Vagina (tissue), 2 donors: ENCODE results near the gene PBXIP1.

Source experiments
- POLR2A ChIP-seq, 2 donors: fragments of 450-650 bp; IDR thresholded peaks; one replicate each; pipeline ENCODE4 v1.6.1; 2017; ENCODE audit warnings: antibody characterized with exemption in 2 of 2, mild to moderate bottlenecking in 2 of 2, moderate library complexity in 2 of 2
- POLR2AphosphoS5 ChIP-seq, 2 donors: sonication (generic); formaldehyde crosslinking; IDR thresholded peaks; one replicate each; pipeline ENCODE4 v1.9.0; 2017; ENCODE audit warnings: antibody characterized with exemption in 2 of 2, mild to moderate bottlenecking in 2 of 2, low read depth in 1 of 2; ENCODE audit not compliant: insufficient read depth in 1 of 2
- TF ChIP-seq, protein P1 (sequence below), 3 experiments: fragments of 450-650 bp in 2 of 3; fragments of 200-600 bp in 1 of 3; sonication (generic) in 1 of 3; IDR thresholded peaks; one replicate each; pipeline ENCODE4 v1.5.1; 2017 to 2019; ENCODE audit warnings: antibody characterized with exemption in 3 of 3, mild to moderate bottlenecking in 2 of 3, moderate library complexity in 2 of 3

GRCh38 chr1:154908937-154909336 is 47.0 kb downstream of the PBXIP1 start:
- TF ChIP-seq, protein P1, sequence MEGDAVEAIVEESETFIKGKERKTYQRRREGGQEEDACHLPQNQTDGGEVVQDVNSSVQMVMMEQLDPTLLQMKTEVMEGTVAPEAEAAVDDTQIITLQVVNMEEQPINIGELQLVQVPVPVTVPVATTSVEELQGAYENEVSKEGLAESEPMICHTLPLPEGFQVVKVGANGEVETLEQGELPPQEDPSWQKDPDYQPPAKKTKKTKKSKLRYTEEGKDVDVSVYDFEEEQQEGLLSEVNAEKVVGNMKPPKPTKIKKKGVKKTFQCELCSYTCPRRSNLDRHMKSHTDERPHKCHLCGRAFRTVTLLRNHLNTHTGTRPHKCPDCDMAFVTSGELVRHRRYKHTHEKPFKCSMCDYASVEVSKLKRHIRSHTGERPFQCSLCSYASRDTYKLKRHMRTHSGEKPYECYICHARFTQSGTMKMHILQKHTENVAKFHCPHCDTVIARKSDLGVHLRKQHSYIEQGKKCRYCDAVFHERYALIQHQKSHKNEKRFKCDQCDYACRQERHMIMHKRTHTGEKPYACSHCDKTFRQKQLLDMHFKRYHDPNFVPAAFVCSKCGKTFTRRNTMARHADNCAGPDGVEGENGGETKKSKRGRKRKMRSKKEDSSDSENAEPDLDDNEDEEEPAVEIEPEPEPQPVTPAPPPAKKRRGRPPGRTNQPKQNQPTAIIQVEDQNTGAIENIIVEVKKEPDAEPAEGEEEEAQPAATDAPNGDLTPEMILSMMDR (IDR thresholded peaks at IDR 0.05) = no peak
- TF ChIP-seq POLR2A (IDR thresholded peaks at IDR 0.05) (no peak), POLR2AphosphoS5 (IDR thresholded peaks at IDR 0.05; ENCODE audit: insufficient read depth in 1 of 2, low read depth in 1 of 2) (no peak)
